ENCODE data around the gene TOP1.

DNA sequence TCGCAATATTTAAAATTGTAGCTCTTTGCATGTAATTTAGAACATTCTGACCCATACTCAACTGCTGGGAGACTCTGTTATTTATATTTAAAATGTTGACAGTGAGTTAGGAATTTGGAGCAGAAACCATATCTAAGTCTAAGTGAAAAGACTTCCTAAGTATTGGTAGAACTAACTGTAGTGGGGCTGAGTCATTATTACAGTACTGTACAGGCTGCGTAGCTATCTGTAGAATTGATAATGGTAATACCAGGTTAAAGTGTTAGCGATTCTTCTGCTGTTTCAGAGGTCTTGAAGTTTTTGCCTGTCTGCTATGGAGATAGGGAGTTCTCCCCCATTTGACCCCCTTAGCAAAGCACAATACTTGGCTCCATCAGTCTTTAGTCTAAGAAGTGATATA, 3.6 kb downstream of the TOP1 start:
- TF ChIP-seq, protein P1, sequence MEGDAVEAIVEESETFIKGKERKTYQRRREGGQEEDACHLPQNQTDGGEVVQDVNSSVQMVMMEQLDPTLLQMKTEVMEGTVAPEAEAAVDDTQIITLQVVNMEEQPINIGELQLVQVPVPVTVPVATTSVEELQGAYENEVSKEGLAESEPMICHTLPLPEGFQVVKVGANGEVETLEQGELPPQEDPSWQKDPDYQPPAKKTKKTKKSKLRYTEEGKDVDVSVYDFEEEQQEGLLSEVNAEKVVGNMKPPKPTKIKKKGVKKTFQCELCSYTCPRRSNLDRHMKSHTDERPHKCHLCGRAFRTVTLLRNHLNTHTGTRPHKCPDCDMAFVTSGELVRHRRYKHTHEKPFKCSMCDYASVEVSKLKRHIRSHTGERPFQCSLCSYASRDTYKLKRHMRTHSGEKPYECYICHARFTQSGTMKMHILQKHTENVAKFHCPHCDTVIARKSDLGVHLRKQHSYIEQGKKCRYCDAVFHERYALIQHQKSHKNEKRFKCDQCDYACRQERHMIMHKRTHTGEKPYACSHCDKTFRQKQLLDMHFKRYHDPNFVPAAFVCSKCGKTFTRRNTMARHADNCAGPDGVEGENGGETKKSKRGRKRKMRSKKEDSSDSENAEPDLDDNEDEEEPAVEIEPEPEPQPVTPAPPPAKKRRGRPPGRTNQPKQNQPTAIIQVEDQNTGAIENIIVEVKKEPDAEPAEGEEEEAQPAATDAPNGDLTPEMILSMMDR (conservative IDR thresholded peaks at IDR 0.05; ENCODE audit: low read depth, low read length): no peak
- TF ChIP-seq EZH2 (IDR thresholded peaks at IDR 0.05; ENCODE audit: low read length, unreplicated experiment): no peak
- TF ChIP-seq EZH2phosphoT487 (IDR thresholded peaks at IDR 0.05; ENCODE audit: borderline replicate concordance, low read length): no peak

Measured in PC-3 (cell line).